Stimulated activated naive CD8-positive, alpha-beta T cell treated with anti-CD3 and anti-CD28 coated beads, Interleukin-15, Interleukin-2, amounts not matched to agents 100 ng/mL and 50 ng/mL, for 24 hours (primary cell): ENCODE data around the gene PPIB.

Source experiments
- H3K27ac Mint-ChIP-seq: one replicate; pipeline ENCODE4 v1.8.0; 2021; ENCODE audit warnings: mild to moderate bottlenecking, mixed read lengths
- H3K27me3 Mint-ChIP-seq: one replicate; pipeline ENCODE4 v1.8.0; 2021; ENCODE audit warnings: mixed read lengths
- H3K36me3 Mint-ChIP-seq: one replicate; pipeline ENCODE4 v1.8.0; 2021; ENCODE audit warnings: low read depth, mixed read lengths
- H3K4me1 Mint-ChIP-seq: one replicate; pipeline ENCODE4 v1.8.0; 2021; ENCODE audit warnings: low read depth, mixed read lengths
- H3K4me3 Mint-ChIP-seq: one replicate; pipeline ENCODE4 v1.8.0; 2021; ENCODE audit warnings: mild to moderate bottlenecking, mixed read lengths
- H3K9me3 Mint-ChIP-seq: one replicate; pipeline ENCODE4 v1.8.0; 2021; ENCODE audit warnings: mixed read lengths

PPIB gene

GRCh38 chr15:64164436-64164835 is 1.6 kb upstream of the PPIB start:
- peaks cover 18% of the 10 kb centered on the region for H3K36me3 Mint-ChIP-seq
- no peaks in the 10 kb centered on the region for H3K9me3 Mint-ChIP-seq
- peaks cover 45% of the 10 kb centered on the region for H3K4me1 Mint-ChIP-seq
- peak overlapping the region; percentile 61 for H3K4me3 Mint-ChIP-seq
- H3K27me3 Mint-ChIP-seq = no peaks in the 10 kb centered on the region
- H3K27ac Mint-ChIP-seq = peak overlapping the region; percentile 66

GRCh38 chr15:64163659-64164362 is 989 bp upstream of the PPIB start:
- H3K4me3 Mint-ChIP-seq = peak overlapping the region; percentile 90
- peak overlapping the region; percentile 99 for H3K27ac Mint-ChIP-seq
- H3K9me3 Mint-ChIP-seq = no peaks in the 10 kb centered on the region
- H3K27me3 Mint-ChIP-seq = no peaks in the 10 kb centered on the region
- H3K36me3 Mint-ChIP-seq = peaks cover 24% of the 10 kb centered on the region
- peaks cover 48% of the 10 kb centered on the region for H3K4me1 Mint-ChIP-seq

DNA sequence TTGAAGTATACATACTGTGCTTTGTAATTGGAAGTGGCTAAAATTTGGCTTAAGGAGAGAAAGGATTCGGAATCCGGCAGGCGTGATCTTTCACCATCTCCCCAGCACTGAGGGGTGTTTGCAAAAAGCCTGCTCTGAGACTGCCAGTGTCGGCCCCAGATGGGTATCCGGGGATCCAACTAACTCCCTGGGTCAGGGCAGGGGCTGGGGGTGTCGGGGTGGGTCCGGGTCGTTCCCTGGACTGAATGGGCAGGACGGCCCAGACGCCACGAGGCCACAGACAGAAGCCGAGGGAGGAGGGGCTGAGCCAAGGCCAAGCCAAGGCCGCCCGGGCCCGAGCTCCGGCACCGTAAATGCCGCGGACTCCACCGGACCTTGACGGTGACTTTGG is 349 bp downstream of the PPIB start:
- H3K27ac Mint-ChIP-seq = peak overlapping the region; percentile 94
- H3K27me3 Mint-ChIP-seq = no peaks in the 10 kb centered on the region
- H3K36me3 Mint-ChIP-seq = peaks cover 38% of the 10 kb centered on the region
- H3K4me1 Mint-ChIP-seq = peaks cover 59% of the 10 kb centered on the region
- H3K9me3 Mint-ChIP-seq = no peaks in the 10 kb centered on the region
- H3K4me3 Mint-ChIP-seq = peak overlapping the region; percentile 89

GRCh38 chr15:64161688-64162477 is 939 bp downstream of the PPIB start:
- Mint-ChIP-seq H3K4me1 (peaks cover 55% of the 10 kb centered on the region), H3K27me3 (no peaks in the 10 kb centered on the region), H3K36me3 (peaks cover 44% of the 10 kb centered on the region), H3K27ac (peak overlapping the region; percentile 94), H3K4me3 (peak overlapping the region; percentile 89), H3K9me3 (no peaks in the 10 kb centered on the region)

- H3K27ac Mint-ChIP-seq = peak overlapping the region; percentile 75
- peak overlapping the region; percentile 48 for H3K4me3 Mint-ChIP-seq
- peaks cover under 1% of the 10 kb centered on the region for H3K27me3 Mint-ChIP-seq
- H3K36me3 Mint-ChIP-seq = peaks cover 61% of the 10 kb centered on the region
- H3K4me1 Mint-ChIP-seq = peaks cover 43% of the 10 kb centered on the region
- no peaks in the 10 kb centered on the region for H3K9me3 Mint-ChIP-seq
Observed at GRCh38 chr15:64158363-64159134, 4.3 kb downstream of the PPIB start.

DNA sequence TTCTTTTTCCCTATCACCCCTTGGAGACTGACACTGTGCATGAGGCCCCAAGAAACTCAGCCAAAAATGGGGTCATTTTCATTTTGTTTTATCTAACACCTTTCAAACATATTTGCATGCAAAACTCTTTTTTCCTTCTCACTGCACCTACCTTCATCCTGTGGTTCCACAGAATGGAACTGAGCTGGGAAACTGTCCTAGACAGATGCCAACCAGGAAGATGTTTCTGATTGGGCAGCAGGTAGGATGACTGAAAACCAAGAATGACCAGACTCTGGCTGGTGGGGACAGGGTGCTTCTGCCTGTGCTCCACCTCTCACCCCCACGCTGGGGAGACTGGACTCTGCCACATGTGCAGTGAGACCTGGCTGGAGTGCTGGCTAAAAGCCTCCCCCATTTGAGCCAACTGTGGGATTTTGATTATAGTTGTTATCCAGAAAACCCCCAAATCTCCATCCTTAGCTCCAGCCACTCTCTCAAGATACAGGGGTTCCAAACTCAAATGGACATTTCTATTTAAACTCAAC is 5.2 kb downstream of the PPIB start:
- Mint-ChIP-seq H3K36me3 (peaks cover 61% of the 10 kb centered on the region), H3K27ac (peak overlapping the region; percentile 23), H3K4me3 (no peak overlapping the region), H3K27me3 (peaks cover 4% of the 10 kb centered on the region), H3K9me3 (no peaks in the 10 kb centered on the region), H3K4me1 (peaks cover 47% of the 10 kb centered on the region)

DNA sequence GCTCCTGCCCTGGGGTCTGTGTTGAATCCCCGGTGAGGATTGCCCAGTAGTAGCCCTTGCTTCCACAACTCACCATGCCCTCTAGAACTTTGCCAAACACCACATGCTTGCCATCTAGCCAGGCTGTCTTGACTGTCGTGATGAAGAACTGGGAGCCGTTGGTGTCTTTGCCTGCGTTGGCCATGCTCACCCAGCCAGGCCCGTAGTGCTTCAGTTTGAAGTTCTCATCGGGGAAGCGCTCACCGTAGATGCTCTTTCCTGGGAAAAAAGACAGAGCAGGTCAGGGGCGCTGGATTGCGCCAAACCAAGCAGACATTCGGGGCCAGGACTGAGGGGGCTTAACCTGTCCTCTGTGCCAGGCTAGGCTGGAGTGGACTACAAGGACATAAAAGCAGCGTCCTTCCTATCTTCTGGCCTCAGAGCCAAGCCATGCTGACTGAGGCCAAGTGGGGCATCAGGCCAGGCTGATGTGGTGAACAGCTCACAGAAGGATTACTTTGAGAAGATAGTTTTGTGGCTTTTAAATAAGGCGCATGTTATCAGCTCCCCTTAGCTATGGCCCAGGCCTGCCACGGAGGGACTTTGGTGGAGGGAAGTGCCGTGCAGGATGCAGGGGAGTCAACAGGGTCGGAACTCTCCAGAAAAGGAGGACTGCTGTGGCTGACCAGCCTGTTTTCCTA is 6.0 kb downstream of the PPIB start:
- peaks cover 4% of the 10 kb centered on the region for H3K27me3 Mint-ChIP-seq
- H3K4me1 Mint-ChIP-seq = peaks cover 44% of the 10 kb centered on the region
- H3K27ac Mint-ChIP-seq = no peak overlapping the region
- H3K4me3 Mint-ChIP-seq = no peak overlapping the region
- H3K36me3 Mint-ChIP-seq = peaks cover 56% of the 10 kb centered on the region
- no peaks in the 10 kb centered on the region for H3K9me3 Mint-ChIP-seq

GRCh38 chr15:64155802-64156651 is 6.8 kb downstream of the PPIB start:
- peaks cover 4% of the 10 kb centered on the region for H3K27me3 Mint-ChIP-seq
- peaks cover 42% of the 10 kb centered on the region for H3K4me1 Mint-ChIP-seq
- no peak overlapping the region for H3K4me3 Mint-ChIP-seq
- H3K9me3 Mint-ChIP-seq = no peaks in the 10 kb centered on the region
- H3K27ac Mint-ChIP-seq = peak overlapping the region; percentile 55
- H3K36me3 Mint-ChIP-seq = peaks cover 53% of the 10 kb centered on the region

GRCh38 chr15:64153480-64154367 is 9.1 kb downstream of the PPIB start:
- Mint-ChIP-seq H3K9me3 (no peaks in the 10 kb centered on the region), H3K4me1 (peaks cover 43% of the 10 kb centered on the region), H3K27ac (peak overlapping the region; percentile 71), H3K4me3 (peak overlapping the region; percentile 67), H3K27me3 (peaks cover 4% of the 10 kb centered on the region), H3K36me3 (peaks cover 36% of the 10 kb centered on the region)

GRCh38 chr15:64152507-64153387 is 10.1 kb downstream of the PPIB start:
- Mint-ChIP-seq H3K9me3 (no peaks in the 10 kb centered on the region), H3K27me3 (peaks cover 4% of the 10 kb centered on the region), H3K4me1 (peaks cover 34% of the 10 kb centered on the region), H3K36me3 (peaks cover 26% of the 10 kb centered on the region), H3K27ac (no peak overlapping the region), H3K4me3 (peak overlapping the region; percentile 66)

GRCh38 chr15:64151727-64152506 is 10.9 kb downstream of the PPIB start, which contains the start of gene SNX22:
Gene SNX22, plus strand, starts transcription at chr15:64151731. Its CDS starts 45 bp downstream, at chr15:64151776.
- no peaks in the 10 kb centered on the region for H3K9me3 Mint-ChIP-seq
- H3K27ac Mint-ChIP-seq = no peak within 1 kb of the TSS
- H3K36me3 Mint-ChIP-seq = peaks cover 18% of the 10 kb centered on the region

More at GRCh38 chr15:64151727-64152506, 10.9 kb downstream of the PPIB start, which contains the start of gene SNX22:
- peak within 1 kb of the TSS; percentile 67 for H3K4me3 Mint-ChIP-seq
- peaks cover 4% of the 10 kb centered on the region for H3K27me3 Mint-ChIP-seq
- H3K4me1 Mint-ChIP-seq = peaks cover 34% of the 10 kb centered on the region
